Stimulated activated memory B cell treated with anti-CD40 and anti-IgM and Interleukin-4, amounts not matched to agents 10 μg/mL and 1 μg/mL and 100 μg/mL, for 72 hours (primary cell): ENCODE data around the gene RNF220.

ENCODE experiments used
- ATAC-seq: fragments of 150-1000 bp; cut with Tn5 transposase; 2 replicates; pipeline ENCODE4 v1.10.0; 2021
- H3K27ac Mint-ChIP-seq: one replicate; pipeline ENCODE4 v1.8.0; 2022; ENCODE audit warnings: mild to moderate bottlenecking, mixed read lengths
- H3K27me3 Mint-ChIP-seq: one replicate; pipeline ENCODE4 v1.8.0; 2022; ENCODE audit warnings: mixed read lengths
- H3K36me3 Mint-ChIP-seq: one replicate; pipeline ENCODE4 v1.8.0; 2022; ENCODE audit warnings: mixed read lengths
- H3K4me1 Mint-ChIP-seq: one replicate; pipeline ENCODE4 v1.8.0; 2022; ENCODE audit warnings: mixed read lengths
- H3K4me3 Mint-ChIP-seq: one replicate; pipeline ENCODE4 v1.8.0; 2022; ENCODE audit warnings: mild to moderate bottlenecking, moderate library complexity, mixed read lengths
- H3K9me3 Mint-ChIP-seq: one replicate; pipeline ENCODE4 v1.8.0; 2022; ENCODE audit warnings: mixed read lengths

RNF220 gene

GRCh38 chr1:44576456-44577150, 171.5 kb downstream of the RNF220 start:
- H3K4me3 Mint-ChIP-seq = no peak overlapping the region
- no peaks in the 10 kb centered on the region for H3K36me3 Mint-ChIP-seq
- H3K4me1 Mint-ChIP-seq = no peaks in the 10 kb centered on the region
- ATAC-seq = no peak
- peaks cover 46% of the 10 kb centered on the region for H3K27me3 Mint-ChIP-seq
- no peak overlapping the region for H3K27ac Mint-ChIP-seq
- H3K9me3 Mint-ChIP-seq = no peaks in the 10 kb centered on the region

- H3K27me3 Mint-ChIP-seq = peaks cover 40% of the 10 kb centered on the region
- H3K27ac Mint-ChIP-seq = no peak overlapping the region
- H3K9me3 Mint-ChIP-seq = no peaks in the 10 kb centered on the region
- no peaks in the 10 kb centered on the region for H3K36me3 Mint-ChIP-seq
- no peak overlapping the region for H3K4me3 Mint-ChIP-seq
- H3K4me1 Mint-ChIP-seq = no peaks in the 10 kb centered on the region
- no peak for ATAC-seq
Measured at GRCh38 chr1:44581205-44581604, 176.2 kb downstream of the RNF220 start.

- H3K4me1 Mint-ChIP-seq = no peaks in the 10 kb centered on the region
- ATAC-seq = no peak
- H3K27me3 Mint-ChIP-seq = peaks cover 27% of the 10 kb centered on the region
- H3K27ac Mint-ChIP-seq = no peak overlapping the region
- no peaks in the 10 kb centered on the region for H3K9me3 Mint-ChIP-seq
- H3K36me3 Mint-ChIP-seq = no peaks in the 10 kb centered on the region
- H3K4me3 Mint-ChIP-seq = no peak overlapping the region
Measured at GRCh38 chr1:44584167-44584566, 179.1 kb downstream of the RNF220 start.

GRCh38 chr1:44585315-44585920, 180.4 kb downstream of the RNF220 start:
- Mint-ChIP-seq H3K4me3 (no peak overlapping the region), H3K36me3 (no peaks in the 10 kb centered on the region), H3K27ac (no peak overlapping the region), H3K9me3 (no peaks in the 10 kb centered on the region), H3K27me3 (peaks cover 26% of the 10 kb centered on the region), H3K4me1 (no peaks in the 10 kb centered on the region)
- no peak for ATAC-seq

- Mint-ChIP-seq H3K27ac (no peak overlapping the region), H3K4me1 (no peaks in the 10 kb centered on the region), H3K4me3 (no peak overlapping the region), H3K36me3 (no peaks in the 10 kb centered on the region), H3K9me3 (no peaks in the 10 kb centered on the region), H3K27me3 (peaks cover 10% of the 10 kb centered on the region)
- no peak for ATAC-seq
Measured at GRCh38 chr1:44587796-44588460, 182.9 kb downstream of the RNF220 start.

- Mint-ChIP-seq H3K9me3 (no peaks in the 10 kb centered on the region), H3K27me3 (peaks cover 10% of the 10 kb centered on the region), H3K27ac (no peak overlapping the region), H3K36me3 (no peaks in the 10 kb centered on the region), H3K4me3 (no peak overlapping the region), H3K4me1 (no peaks in the 10 kb centered on the region)
- no peak for ATAC-seq
Measured at GRCh38 chr1:44588551-44589210, 183.6 kb downstream of the RNF220 start.

GRCh38 chr1:44590475-44590874, 185.4 kb downstream of the RNF220 start:
- H3K4me1 Mint-ChIP-seq = no peaks in the 10 kb centered on the region
- no peaks in the 10 kb centered on the region for H3K9me3 Mint-ChIP-seq
- H3K27me3 Mint-ChIP-seq = peaks cover 10% of the 10 kb centered on the region
- ATAC-seq = no peak
- no peaks in the 10 kb centered on the region for H3K36me3 Mint-ChIP-seq
- H3K27ac Mint-ChIP-seq = no peak overlapping the region
- no peak overlapping the region for H3K4me3 Mint-ChIP-seq

GRCh38 chr1:44591381-44591780, 186.3 kb downstream of the RNF220 start:
- Mint-ChIP-seq H3K36me3 (no peaks in the 10 kb centered on the region), H3K9me3 (no peaks in the 10 kb centered on the region), H3K4me1 (no peaks in the 10 kb centered on the region), H3K4me3 (no peak overlapping the region), H3K27ac (no peak overlapping the region), H3K27me3 (peaks cover 10% of the 10 kb centered on the region)
- peak; percentile 3 for ATAC-seq

GRCh38 chr1:44592208-44593145, 187.4 kb downstream of the RNF220 start:
- Mint-ChIP-seq H3K4me3 (no peak overlapping the region), H3K4me1 (no peaks in the 10 kb centered on the region), H3K36me3 (no peaks in the 10 kb centered on the region), H3K27ac (no peak overlapping the region), H3K9me3 (no peaks in the 10 kb centered on the region), H3K27me3 (peaks cover 15% of the 10 kb centered on the region)
- ATAC-seq = no peak

- no peaks in the 10 kb centered on the region for H3K36me3 Mint-ChIP-seq
- H3K4me3 Mint-ChIP-seq = no peak overlapping the region
- H3K4me1 Mint-ChIP-seq = no peaks in the 10 kb centered on the region
- H3K9me3 Mint-ChIP-seq = no peaks in the 10 kb centered on the region
- peaks cover 12% of the 10 kb centered on the region for H3K27me3 Mint-ChIP-seq
- no peak overlapping the region for H3K27ac Mint-ChIP-seq
- no peak for ATAC-seq
Measured at GRCh38 chr1:44594353-44594752, 189.3 kb downstream of the RNF220 start.

GRCh38 chr1:44594871-44595735, 190.0 kb downstream of the RNF220 start:
- no peaks in the 10 kb centered on the region for H3K36me3 Mint-ChIP-seq
- H3K4me3 Mint-ChIP-seq = no peak overlapping the region
- no peaks in the 10 kb centered on the region for H3K4me1 Mint-ChIP-seq
- H3K27me3 Mint-ChIP-seq = peaks cover 10% of the 10 kb centered on the region
- ATAC-seq = peak; percentile 84
- no peak overlapping the region for H3K27ac Mint-ChIP-seq
- H3K9me3 Mint-ChIP-seq = no peaks in the 10 kb centered on the region

GRCh38 chr1:44596511-44596910, 191.5 kb downstream of the RNF220 start:
- Mint-ChIP-seq H3K36me3 (no peaks in the 10 kb centered on the region), H3K9me3 (no peaks in the 10 kb centered on the region), H3K4me1 (no peaks in the 10 kb centered on the region), H3K27me3 (peaks cover 10% of the 10 kb centered on the region), H3K27ac (no peak overlapping the region), H3K4me3 (no peak overlapping the region)
- no peak for ATAC-seq

GRCh38 chr1:44598167-44598566, 193.1 kb downstream of the RNF220 start:
- Mint-ChIP-seq H3K36me3 (no peaks in the 10 kb centered on the region), H3K4me3 (no peak overlapping the region), H3K9me3 (no peaks in the 10 kb centered on the region), H3K27ac (no peak overlapping the region), H3K4me1 (no peaks in the 10 kb centered on the region), H3K27me3 (peaks cover 10% of the 10 kb centered on the region)
- ATAC-seq = no peak
